Suprapubic skin (tissue), 4 donors: ENCODE results near the gene KNDC1.
"Not testable (repeated sequence)": the region's sequence is repeated elsewhere in the genome, so short reads cannot be mapped to it uniquely, and the experiment has no call there.

Experiments used
- EP300 ChIP-seq: sonication (generic); formaldehyde crosslinking; IDR thresholded peaks from one replicate; pipeline ENCODE4 v1.6.1; 2017; ENCODE audit warnings: antibody characterized with exemption
- POLR2A ChIP-seq, 2 donors: fragments of 450-650 bp; IDR thresholded peaks; one replicate each; pipeline ENCODE4 v1.6.1; 2017; ENCODE audit warnings: antibody characterized with exemption in 2 of 2, mild to moderate bottlenecking in 2 of 2, moderate library complexity in 2 of 2
- POLR2AphosphoS5 ChIP-seq, 3 donors: sonication (generic); formaldehyde crosslinking; IDR thresholded peaks; one replicate each; pipeline ENCODE4 v1.6.1; 2017; ENCODE audit warnings: antibody characterized with exemption in 3 of 3
- TF ChIP-seq, protein P1 (sequence below), 2 donors: fragments of 200-600 bp in 1 of 2; fragments of 450-650 bp in 1 of 2; sonication (generic) in 1 of 2; IDR thresholded peaks; one replicate each; pipeline ENCODE4 v1.5.1; 2016 to 2019; ENCODE audit warnings: antibody characterized with exemption in 2 of 2, mild to moderate bottlenecking in 1 of 2, moderate library complexity in 1 of 2

DNA sequence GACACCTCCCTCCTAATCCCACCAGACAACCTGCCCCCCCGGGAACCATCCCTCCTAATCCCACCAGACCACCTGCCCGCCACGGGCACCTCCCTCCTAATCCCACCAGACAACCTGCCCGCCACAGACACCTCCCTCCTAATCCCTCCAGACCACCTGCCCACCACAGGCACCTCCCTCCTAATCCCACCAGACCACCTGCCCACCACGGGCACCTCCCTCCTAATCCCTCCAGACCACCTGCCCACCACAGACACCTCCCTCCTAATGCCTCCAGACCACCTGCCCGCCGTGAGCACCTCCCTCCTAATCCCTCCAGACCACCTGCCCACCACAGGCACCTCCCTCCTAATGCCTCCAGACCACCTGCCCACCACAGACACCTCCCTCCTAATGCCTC is 48.4 kb upstream of the KNDC1 start:
- TF ChIP-seq, protein P1, sequence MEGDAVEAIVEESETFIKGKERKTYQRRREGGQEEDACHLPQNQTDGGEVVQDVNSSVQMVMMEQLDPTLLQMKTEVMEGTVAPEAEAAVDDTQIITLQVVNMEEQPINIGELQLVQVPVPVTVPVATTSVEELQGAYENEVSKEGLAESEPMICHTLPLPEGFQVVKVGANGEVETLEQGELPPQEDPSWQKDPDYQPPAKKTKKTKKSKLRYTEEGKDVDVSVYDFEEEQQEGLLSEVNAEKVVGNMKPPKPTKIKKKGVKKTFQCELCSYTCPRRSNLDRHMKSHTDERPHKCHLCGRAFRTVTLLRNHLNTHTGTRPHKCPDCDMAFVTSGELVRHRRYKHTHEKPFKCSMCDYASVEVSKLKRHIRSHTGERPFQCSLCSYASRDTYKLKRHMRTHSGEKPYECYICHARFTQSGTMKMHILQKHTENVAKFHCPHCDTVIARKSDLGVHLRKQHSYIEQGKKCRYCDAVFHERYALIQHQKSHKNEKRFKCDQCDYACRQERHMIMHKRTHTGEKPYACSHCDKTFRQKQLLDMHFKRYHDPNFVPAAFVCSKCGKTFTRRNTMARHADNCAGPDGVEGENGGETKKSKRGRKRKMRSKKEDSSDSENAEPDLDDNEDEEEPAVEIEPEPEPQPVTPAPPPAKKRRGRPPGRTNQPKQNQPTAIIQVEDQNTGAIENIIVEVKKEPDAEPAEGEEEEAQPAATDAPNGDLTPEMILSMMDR (IDR thresholded peaks at IDR 0.05), result not testable (repeated sequence)
- TF ChIP-seq EP300; POLR2AphosphoS5 (IDR thresholded peaks at IDR 0.05); POLR2A (IDR thresholded peaks at IDR 0.05): not testable (repeated sequence)
